ENCODE results near the gene TMEM135.
"Not testable (repeated sequence)": the region's sequence is repeated elsewhere in the genome, so short reads cannot be mapped to it uniquely, and the experiment has no call there.

The TMEM135 gene

DNA sequence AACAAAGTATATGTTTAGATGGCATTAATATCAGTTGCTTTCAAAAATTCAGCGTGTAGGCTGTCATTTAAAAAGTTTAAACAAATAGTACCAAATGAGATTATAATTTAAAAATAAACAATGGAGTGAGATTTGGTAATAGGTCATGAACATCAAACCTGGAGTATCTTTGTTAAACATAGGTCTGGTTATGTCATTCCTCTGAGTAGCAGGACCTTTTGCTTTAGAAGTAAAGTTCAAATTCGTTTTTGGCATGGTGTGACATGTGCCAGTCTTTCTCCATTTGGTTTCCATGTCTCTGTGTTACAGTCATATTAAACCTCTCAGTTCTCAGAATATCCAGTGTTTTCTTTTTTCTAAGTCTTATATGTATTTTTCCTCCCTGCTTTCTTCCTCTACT, 242.4 kb downstream of the TMEM135 start:
- TF ChIP-seq ZNF274 (IDR thresholded peaks at IDR 0.05; ENCODE audit: low read depth, low read length), result no peak
- H3K4me3 ChIP-seq (ENCODE audit: low read length), result no peak overlapping the region

DNA sequence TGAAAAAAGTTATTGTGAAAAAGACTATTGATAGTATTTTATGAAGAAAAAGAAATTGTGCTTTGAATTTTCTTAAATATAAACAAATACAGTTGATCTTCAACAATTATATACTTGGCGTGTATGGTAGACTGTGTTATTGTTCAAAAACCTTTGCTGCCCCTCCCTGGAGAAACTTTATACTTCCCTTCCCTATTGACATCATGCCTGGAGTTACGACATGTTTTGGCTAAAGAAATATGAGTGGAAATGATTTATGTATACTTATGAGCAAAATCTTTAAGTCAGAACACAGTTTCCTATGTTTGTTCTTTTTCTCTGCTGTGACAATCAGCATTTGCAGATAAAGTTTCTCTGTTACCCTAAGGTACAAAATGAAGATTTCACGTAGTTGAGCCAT, 243.8 kb downstream of the TMEM135 start:
- no peak for TF ChIP-seq ZNF274 (IDR thresholded peaks at IDR 0.05; ENCODE audit: low read depth, low read length)
- H3K4me3 ChIP-seq (ENCODE audit: low read length), result no peak overlapping the region

DNA sequence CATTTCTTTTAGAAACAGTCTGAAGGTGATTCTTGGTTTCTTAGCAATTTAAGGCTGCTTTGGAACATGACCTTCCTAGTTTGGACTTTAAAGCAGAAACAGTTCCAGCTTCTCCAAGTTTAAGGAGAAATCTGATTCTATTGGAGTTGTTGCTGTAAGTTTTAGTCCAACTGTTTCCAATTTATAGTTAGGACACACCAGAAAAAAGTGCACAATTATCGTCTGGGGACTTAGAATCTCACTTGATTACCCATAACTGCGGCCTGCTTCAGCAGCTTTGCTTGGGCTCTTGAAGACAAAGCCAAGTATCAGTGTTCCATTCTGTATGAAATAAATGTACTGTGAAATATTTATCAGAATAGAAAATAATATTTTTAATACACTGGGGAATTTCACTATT, 246.6 kb downstream of the TMEM135 start:
- no peak for TF ChIP-seq ZNF274 (IDR thresholded peaks at IDR 0.05; ENCODE audit: low read depth, low read length)
- no peak overlapping the region for H3K4me3 ChIP-seq (ENCODE audit: low read length)

DNA sequence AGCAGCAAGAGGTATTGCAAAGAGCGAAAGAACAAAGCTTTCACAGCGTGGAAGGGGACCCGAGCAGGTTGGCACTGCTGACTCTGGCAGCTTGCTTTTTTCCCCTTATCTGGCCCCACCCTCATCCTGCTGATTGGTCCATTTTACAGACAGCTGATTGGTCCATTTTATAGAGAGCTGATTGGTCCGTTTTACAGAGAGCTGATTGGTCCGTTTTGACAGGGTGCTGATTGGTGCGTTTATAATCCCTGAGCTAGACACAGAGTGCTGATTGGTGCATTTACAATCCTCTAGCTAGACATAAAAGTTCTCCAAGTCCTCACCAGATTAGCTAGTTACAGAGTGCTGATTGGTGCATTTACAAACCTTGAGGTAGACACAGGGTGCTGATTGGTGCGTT, 247.9 kb downstream of the TMEM135 start:
- H3K4me3 ChIP-seq (ENCODE audit: low read length), result not testable (repeated sequence)

DNA sequence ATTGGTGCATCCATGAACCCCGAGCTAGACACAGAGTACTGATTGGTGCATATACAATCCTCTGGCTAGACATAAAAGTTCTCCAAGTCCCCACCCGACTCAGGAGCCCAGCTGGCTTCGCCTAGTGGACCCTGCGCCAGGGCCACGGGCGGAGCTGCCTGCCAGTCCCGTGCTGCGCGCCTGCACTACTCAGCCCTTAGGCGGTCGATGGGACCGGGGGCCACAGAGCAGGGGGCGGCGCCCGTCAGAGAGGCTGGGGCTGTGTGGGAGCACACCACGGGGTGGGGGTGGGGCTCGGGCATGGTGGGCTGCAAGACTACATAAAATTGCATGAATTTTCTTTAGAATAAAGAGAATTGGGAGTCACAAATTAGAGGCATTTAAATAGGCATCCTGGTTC, 248.6 kb downstream of the TMEM135 start:
- H3K4me3 ChIP-seq (ENCODE audit: low read length), result no peak overlapping the region
- TF ChIP-seq ZNF274 (IDR thresholded peaks at IDR 0.05; ENCODE audit: low read depth, low read length), result no peak

DNA sequence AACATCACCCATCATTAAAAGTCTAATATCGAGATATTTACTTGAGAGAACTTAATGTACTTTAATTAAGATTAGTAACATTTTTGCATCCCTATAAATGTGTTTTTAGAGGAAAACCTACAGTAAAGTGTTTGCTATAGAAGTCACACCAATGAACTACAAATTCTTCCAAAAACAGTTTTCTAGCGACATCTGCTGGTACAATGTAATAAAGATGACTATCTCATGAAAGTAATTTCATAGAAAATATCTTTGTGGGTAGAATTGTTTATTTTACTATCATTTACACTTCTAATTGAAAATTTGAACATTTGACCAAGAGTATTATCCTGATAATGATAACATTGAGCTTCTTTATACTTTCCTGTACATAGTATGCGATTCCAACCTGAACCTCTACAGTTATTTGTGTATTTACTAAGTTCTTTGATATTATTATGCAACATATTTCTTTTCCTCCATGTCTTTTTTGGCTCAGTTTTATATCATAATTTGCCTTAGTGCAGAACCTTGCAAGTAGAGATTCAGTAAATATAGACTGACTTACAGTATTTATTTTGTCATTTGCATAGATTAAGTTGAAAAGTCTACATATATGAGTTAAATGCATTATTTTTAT, 252.7 kb downstream of the TMEM135 start:
- no peak for TF ChIP-seq ZNF274 (IDR thresholded peaks at IDR 0.05; ENCODE audit: low read depth, low read length)
- H3K4me3 ChIP-seq (ENCODE audit: low read length), result no peak overlapping the region

DNA sequence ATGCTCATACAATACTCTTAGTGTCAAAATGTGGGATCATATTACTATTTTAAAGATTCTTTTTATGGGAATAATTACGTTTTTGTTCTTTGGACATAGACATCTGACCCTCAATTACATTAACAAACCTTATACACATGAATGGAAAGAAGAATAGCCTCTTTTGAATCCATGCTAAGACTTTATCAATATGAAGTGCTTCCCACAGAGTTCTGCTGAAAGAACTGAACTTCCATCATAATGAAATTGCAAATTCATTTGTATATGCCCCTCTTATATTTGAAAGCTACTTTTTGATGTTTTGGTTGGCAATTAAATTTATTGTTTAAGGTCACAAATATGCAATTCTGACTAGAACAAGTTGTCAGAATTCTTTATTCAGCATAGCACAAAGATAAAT, 254.9 kb downstream of the TMEM135 start:
- TF ChIP-seq ZNF274 (IDR thresholded peaks at IDR 0.05; ENCODE audit: low read depth, low read length), result no peak
- no peak overlapping the region for H3K4me3 ChIP-seq (ENCODE audit: low read length)

DNA sequence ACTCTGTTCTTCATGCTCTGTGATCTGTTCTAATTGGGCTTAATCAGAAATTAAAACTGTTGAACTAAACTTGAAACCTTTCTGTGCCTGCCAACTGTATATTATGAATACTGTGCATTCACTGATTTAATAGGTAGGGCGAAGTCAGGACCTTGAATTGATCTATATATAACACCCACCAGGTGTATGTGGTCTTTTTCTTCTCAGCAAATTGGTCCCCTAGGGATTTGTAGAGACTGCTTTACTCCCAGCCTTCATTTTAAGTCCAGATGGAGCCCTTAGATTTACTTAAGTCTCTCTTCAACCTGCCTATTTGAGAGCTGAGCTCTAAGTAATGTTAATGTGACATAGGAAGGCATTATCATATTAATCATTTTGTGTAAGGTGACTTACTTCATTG, 257.5 kb downstream of the TMEM135 start:
- H3K4me3 ChIP-seq (ENCODE audit: low read length), result no peak overlapping the region
- no peak for TF ChIP-seq ZNF274 (IDR thresholded peaks at IDR 0.05; ENCODE audit: low read depth, low read length)

DNA sequence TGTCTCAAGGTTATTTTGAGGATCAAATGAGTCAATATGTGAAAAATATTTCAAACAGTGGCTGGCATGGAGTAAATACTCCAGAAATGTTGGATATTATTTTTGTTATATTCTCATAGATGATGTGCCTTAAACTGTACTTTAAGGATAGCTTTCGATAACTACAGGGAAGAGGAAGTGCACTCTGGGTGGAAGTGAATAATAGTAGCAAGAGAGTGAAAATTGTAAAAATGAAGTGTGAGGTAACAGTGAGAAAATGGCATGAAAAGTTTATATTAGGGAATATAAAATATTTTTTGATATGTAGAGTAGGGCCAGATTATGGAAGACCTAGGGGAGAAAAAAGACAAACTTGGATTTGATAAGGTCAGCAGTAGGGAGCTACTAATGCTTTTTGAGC, 258.9 kb downstream of the TMEM135 start:
- no peak for TF ChIP-seq ZNF274 (IDR thresholded peaks at IDR 0.05; ENCODE audit: low read depth, low read length)

DNA sequence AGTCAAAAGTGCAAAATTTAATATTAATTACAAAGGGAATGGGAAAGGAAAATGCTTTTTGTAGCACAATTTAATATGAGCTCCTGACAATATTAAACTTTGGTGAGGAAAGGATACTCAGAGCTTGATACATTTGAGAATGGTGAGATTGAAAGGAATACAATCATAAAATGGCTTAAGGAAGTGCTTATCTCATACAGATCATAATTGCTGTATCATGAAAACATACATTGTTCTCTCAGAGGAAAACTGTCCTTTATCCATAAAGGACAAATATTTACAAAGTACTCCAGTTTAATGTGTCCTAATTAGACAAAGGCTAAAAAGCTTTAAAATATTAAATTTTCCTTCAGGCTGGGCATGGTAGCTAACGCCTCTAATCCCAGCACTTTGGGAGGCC, 260.4 kb downstream of the TMEM135 start:
- no peak overlapping the region for H3K4me3 ChIP-seq (ENCODE audit: low read length)
- no peak for TF ChIP-seq ZNF274 (IDR thresholded peaks at IDR 0.05; ENCODE audit: low read depth, low read length)

More for the DNA sequence above, 258.9 kb downstream of the TMEM135 start:
- H3K4me3 ChIP-seq (ENCODE audit: low read length), result no peak overlapping the region

DNA sequence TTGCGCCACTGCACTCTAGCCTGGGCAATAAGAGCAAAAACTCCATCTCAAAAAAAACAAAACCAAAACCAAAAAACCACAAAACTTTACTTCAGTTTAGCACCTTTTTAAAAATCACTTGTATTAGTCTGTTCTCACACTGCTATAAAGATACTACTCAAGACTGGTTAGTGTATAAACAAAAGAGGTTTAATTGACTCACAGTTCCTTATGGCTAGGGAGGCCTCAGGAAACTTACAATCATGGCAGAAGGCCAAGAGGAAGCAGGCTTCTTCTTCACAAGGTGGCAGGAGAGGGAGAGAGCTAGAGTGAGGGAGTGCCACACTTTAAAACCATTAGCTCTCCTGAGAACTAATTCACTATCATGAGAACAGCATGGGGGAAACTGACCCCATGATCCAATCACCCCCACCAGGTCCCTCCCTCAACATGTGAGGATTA, 261.3 kb downstream of the TMEM135 start:
- no peak for TF ChIP-seq ZNF274 (IDR thresholded peaks at IDR 0.05; ENCODE audit: low read depth, low read length)
- no peak overlapping the region for H3K4me3 ChIP-seq (ENCODE audit: low read length)

DNA sequence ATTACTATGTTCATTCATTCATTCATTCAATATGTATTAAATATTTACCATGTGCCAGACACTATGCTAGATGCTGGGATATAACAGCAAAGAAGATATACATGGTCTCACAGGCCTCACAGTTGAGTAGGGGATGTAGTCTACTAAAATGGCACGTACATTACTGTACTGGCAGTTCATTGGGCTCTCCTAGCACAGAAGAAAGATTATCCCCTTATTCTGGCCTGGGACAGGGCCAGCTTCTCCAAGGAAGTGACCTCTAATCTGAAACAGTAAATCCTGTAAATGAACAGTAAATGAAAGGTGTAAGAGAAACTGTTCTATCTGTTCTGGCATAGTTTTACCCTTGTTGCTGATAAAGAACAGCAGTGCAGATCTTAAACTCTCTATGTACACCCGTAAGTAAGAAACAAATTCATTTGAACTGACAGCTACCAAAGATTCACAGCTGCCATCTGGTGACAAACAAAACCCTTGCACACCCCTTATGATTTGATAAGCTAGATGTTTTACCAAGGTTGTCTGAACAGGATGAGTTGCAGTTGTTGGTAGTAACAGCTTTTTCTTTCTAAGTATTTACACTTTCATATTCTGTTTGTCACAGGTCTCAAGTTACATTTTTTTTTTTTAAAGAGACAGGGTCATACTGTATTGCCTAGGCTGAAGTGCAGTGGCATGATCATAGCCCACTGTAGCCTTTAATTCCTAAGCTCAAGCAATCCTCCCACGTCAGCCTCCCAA, 263.1 kb downstream of the TMEM135 start:
- TF ChIP-seq ZNF274 (IDR thresholded peaks at IDR 0.05; ENCODE audit: low read depth, low read length), result no peak
- no peak overlapping the region for H3K4me3 ChIP-seq (ENCODE audit: low read length)

DNA sequence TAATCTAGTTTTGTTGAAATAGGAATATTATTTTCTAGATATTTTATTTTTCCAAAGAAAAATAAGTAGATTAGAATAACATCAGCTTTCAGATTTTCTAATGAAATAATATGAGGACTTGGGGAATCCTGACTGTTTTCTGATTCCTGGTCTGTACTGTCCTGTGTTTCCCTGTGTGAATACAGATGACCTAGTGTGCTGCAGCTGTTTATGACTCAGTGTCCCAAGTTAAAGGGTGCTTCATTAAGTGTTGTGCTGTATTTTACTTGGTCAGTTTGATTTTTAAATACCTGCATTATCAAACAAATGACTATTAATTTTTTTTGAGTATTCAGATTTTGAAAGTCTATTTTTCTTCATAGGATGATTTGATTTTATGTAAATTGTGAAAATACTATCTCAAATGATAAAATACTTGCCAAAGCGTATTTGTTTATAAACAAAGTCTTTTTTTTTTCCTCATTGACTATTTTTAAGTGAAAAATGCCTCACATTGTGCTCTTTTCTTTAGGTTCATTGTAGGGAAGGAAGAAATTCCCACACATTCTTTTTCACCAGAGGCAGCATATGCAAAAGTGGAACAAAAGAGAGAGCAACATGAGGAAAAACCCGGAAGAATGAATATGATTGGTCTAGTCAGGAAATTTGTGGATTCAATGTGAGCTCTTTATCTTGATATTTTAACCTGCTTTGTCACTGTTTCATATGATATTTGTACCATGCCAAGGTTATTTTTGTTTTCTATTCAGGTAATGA, 264.2 kb downstream of the TMEM135 start:
- H3K4me3 ChIP-seq (ENCODE audit: low read length), result no peak overlapping the region
- TF ChIP-seq ZNF274 (IDR thresholded peaks at IDR 0.05; ENCODE audit: low read depth, low read length), result no peak

DNA sequence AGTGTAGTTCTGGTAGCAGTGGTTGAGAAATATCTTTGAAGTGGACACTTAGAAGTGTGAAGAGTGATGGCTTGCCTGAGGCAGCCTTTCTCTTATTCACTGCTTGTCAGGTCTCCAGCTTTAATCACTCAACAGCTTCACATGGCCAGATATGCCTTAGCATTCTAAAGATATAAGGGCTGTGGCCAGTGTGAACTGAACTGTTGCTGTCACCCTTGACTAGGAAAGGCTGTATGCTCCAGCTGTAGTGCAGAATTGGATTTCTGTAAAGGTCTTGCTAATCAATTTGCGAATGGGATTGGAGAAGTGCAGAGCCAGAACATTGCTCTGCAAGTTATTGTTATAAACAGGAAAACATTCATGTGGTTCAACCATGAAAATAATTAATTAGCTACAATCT, 266.7 kb downstream of the TMEM135 start:
- H3K4me3 ChIP-seq (ENCODE audit: low read length), result no peak overlapping the region
- TF ChIP-seq ZNF274 (IDR thresholded peaks at IDR 0.05; ENCODE audit: low read depth, low read length), result no peak

DNA sequence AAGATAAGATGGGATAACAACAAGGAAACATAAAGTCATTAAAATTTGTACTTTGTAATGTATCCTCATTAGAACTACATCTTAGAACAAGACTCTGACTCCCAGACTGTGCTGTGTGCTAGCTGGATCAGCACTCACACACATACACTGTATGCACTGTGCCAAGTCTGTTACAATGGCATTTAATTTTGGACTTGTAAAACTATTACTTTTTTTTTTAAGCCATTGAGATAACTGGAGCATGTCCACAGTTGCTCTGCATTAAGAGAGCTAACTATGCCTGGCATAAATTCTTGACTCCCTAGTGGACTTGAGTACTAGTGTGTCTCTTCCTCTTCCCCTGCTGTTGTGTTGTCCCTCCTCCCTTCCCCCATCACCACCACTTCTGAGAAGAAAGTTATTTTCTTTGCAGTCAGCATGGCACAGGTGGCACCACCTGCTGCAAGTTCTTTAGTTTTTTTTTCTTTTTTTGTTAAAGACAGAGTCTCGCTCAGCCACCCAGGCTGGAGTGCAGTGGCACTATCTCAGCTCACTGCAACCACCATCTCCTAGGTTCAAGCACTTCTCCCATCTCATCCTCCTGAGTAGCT, 268.6 kb downstream of the TMEM135 start:
- H3K4me3 ChIP-seq (ENCODE audit: low read length), result no peak overlapping the region
- no peak for TF ChIP-seq ZNF274 (IDR thresholded peaks at IDR 0.05; ENCODE audit: low read depth, low read length)
